ENCODE measurements around the gene TENT5C. TPM values are rescaled to one million over a fixed set of nuclear protein-coding genes. Genes with fewer than 3 reads are reported as not detected.
A peak's percentile ranks its signal among the peaks of the same experiment; 100 is the strongest.

Gene TENT5C
- total and polyA plus RNA-seq, 10 of the 15 experiments (the other 5 are each of a cell fraction or from before 2014, with no cell fraction given), result 0.19 to 2.4 (median 0.78) TPM

- TF ChIP-seq, protein P1, sequence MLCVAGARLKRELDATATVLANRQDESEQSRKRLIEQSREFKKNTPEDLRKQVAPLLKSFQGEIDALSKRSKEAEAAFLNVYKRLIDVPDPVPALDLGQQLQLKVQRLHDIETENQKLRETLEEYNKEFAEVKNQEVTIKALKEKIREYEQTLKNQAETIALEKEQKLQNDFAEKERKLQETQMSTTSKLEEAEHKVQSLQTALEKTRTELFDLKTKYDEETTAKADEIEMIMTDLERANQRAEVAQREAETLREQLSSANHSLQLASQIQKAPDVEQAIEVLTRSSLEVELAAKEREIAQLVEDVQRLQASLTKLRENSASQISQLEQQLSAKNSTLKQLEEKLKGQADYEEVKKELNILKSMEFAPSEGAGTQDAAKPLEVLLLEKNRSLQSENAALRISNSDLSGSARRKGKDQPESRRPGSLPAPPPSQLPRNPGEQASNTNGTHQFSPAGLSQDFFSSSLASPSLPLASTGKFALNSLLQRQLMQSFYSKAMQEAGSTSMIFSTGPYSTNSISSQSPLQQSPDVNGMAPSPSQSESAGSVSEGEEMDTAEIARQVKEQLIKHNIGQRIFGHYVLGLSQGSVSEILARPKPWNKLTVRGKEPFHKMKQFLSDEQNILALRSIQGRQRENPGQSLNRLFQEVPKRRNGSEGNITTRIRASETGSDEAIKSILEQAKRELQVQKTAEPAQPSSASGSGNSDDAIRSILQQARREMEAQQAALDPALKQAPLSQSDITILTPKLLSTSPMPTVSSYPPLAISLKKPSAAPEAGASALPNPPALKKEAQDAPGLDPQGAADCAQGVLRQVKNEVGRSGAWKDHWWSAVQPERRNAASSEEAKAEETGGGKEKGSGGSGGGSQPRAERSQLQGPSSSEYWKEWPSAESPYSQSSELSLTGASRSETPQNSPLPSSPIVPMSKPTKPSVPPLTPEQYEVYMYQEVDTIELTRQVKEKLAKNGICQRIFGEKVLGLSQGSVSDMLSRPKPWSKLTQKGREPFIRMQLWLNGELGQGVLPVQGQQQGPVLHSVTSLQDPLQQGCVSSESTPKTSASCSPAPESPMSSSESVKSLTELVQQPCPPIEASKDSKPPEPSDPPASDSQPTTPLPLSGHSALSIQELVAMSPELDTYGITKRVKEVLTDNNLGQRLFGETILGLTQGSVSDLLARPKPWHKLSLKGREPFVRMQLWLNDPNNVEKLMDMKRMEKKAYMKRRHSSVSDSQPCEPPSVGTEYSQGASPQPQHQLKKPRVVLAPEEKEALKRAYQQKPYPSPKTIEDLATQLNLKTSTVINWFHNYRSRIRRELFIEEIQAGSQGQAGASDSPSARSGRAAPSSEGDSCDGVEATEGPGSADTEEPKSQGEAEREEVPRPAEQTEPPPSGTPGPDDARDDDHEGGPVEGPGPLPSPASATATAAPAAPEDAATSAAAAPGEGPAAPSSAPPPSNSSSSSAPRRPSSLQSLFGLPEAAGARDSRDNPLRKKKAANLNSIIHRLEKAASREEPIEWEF (IDR thresholded peaks at IDR 0.05; ENCODE audit: insufficient replicate concordance, low read depth, low read length), result no peak
- TF ChIP-seq, protein P2, sequence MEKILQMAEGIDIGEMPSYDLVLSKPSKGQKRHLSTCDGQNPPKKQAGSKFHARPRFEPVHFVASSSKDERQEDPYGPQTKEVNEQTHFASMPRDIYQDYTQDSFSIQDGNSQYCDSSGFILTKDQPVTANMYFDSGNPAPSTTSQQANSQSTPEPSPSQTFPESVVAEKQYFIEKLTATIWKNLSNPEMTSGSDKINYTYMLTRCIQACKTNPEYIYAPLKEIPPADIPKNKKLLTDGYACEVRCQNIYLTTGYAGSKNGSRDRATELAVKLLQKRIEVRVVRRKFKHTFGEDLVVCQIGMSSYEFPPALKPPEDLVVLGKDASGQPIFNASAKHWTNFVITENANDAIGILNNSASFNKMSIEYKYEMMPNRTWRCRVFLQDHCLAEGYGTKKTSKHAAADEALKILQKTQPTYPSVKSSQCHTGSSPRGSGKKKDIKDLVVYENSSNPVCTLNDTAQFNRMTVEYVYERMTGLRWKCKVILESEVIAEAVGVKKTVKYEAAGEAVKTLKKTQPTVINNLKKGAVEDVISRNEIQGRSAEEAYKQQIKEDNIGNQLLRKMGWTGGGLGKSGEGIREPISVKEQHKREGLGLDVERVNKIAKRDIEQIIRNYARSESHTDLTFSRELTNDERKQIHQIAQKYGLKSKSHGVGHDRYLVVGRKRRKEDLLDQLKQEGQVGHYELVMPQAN (conservative IDR thresholded peaks at IDR 0.05), result no peak
- no peak for TF ChIP-seq NFYB (IDR thresholded peaks at IDR 0.05; ENCODE audit: insufficient read depth, low read depth, low read length)
- no peak for TF ChIP-seq BRCA1 (IDR thresholded peaks at IDR 0.05; ENCODE audit: low read depth, low read length)
- TF ChIP-seq YBX1 (IDR thresholded peaks at IDR 0.05), result no peak
- no peak for TF ChIP-seq ZNF217 (IDR thresholded peaks at IDR 0.05)
- no peak for TF ChIP-seq SREBF2 (IDR thresholded peaks at IDR 0.05; ENCODE audit: low read length)
- TF ChIP-seq MYB (IDR thresholded peaks at IDR 0.05; ENCODE audit: borderline replicate concordance, low read depth, low read length), result no peak
- peak; percentile 59; the same call in 1 of the 2 replicates for TF ChIP-seq CBFB (IDR thresholded peaks at IDR 0.05; ENCODE audit: low read depth)
Observed at GRCh38 chr1:117653732-117654492, 48.1 kb downstream of the TENT5C start (continued).

Measured in GM12878 (cell line).